HCT116 (cell line): ENCODE results near the gene MOB3C. TPM values are rescaled to one million over a fixed set of nuclear protein-coding genes. Genes with fewer than 3 reads are reported as not detected.
"Not testable (repeated sequence)": the region's sequence is repeated elsewhere in the genome, so short reads cannot be mapped to it uniquely, and the experiment has no call there.

ENCODE experiments used
- ATAC-seq: fragments of 200-7000 bp; cut with Tn5 transposase; 2 replicates; pipeline ENCODE4 v1.9.1; 2020; ENCODE audit warnings: mild to moderate bottlenecking, moderate library complexity
- BruUV-seq: library from RNA; stranded (reverse); fragments of 400-500 nt; replicated peaks from 2 replicates; lab custom pipeline; 2021; lab: Mats Ljungman, UMichigan
- CTCF ChIA-PET: fragments of 300-600 bp; sonication (Branson Sonifier 250); formaldehyde crosslinking; loops from one replicate; lab custom pipeline; 2021; ENCODE audit warnings: antibody characterized with exemption; lab: Charles Lee
- POLR2A ChIA-PET: fragments of 300-600, 350-600 bp; sonication (Branson Sonifier 250); formaldehyde crosslinking; loops from one replicate; lab custom pipeline; 2021; ENCODE audit warnings: antibody characterized with exemption; lab: Charles Lee
- RAD21 ChIA-PET, 2 experiments: fragments of 300-600 bp; sonication (Branson Sonifier 250); formaldehyde crosslinking; loops; one replicate each; lab custom pipeline; 2023; ENCODE audit warnings: low total read pairs in 2 of 2; ENCODE audit not compliant: uncharacterized antibody in 2 of 2, unreplicated experiment in 2 of 2, low non-redundant PET in 1 of 2; lab: Charles Lee
- DNase-seq: peaks from one replicate; pipeline ENCODE4 v3.0.0-alpha.2; 2010; ENCODE audit warnings: low read depth, low spot score
- H2AFZ ChIP-seq: fragments of 200-600 bp; shearing (Covaris generic), sonication (generic); 2 replicates; pipeline ENCODE4 v1.6.1; 2017; ENCODE audit warnings: low read depth, mixed run types, mixed read lengths, antibody characterized with exemption, low read length; ENCODE audit not compliant: poor library complexity, severe bottlenecking
- H3K27ac ChIP-seq: 2 replicates; pipeline ENCODE4 v1.5.1; 2012; ENCODE audit warnings: low read depth, low read length
- H3K27me3 ChIP-seq: fragments of 200-600 bp; sonication (generic); 2 replicates; pipeline ENCODE4 v1.6.1; 2016; ENCODE audit warnings: mixed run types, low read length, mixed read lengths; ENCODE audit not compliant: insufficient read depth
- H3K36me3 ChIP-seq, 2 experiments: fragments of 200-500 bp in 1 of 2; fragments of 200-600 bp in 1 of 2; sonication (Bioruptor generic) in 1 of 2; sonication (generic) in 1 of 2; 2 replicates each; pipeline versions ENCODE4 v1.5.1 to v1.6.1; 2014 to 2016; ENCODE audit warnings: low read length in 2 of 2, inconsistent platforms in 1 of 2, mixed read lengths in 1 of 2, mixed run types in 1 of 2; ENCODE audit not compliant: insufficient read depth in 2 of 2, control insufficient read depth in 1 of 2
- H3K4me1 ChIP-seq, 2 experiments: fragments of 200-600 bp in 1 of 2; sonication (generic) in 1 of 2; 2 replicates each; pipeline versions ENCODE4 v1.5.1 to v1.6.1; 2012 to 2017; ENCODE audit warnings: low read length in 2 of 2, inconsistent platforms in 1 of 2, mild to moderate bottlenecking in 1 of 2, mixed read lengths in 1 of 2, mixed run types in 1 of 2, moderate library complexity in 1 of 2; ENCODE audit not compliant: insufficient read depth in 2 of 2, control insufficient read depth in 1 of 2
- H3K4me2 ChIP-seq: fragments of 200-600 bp; sonication (generic); 2 replicates; pipeline ENCODE4 v1.6.1; 2017; ENCODE audit warnings: mixed run types, low read length, mixed read lengths
- H3K4me3 ChIP-seq, 2 experiments: fragments of 200-600 bp in 1 of 2; sonication (generic) in 1 of 2; replicated peaks in 1 of 2; 2 replicates each; pipeline ENCODE4 v1.5.1; 2011 to 2016; ENCODE audit warnings: low read length in 2 of 2, control low read depth in 1 of 2, low read depth in 1 of 2, mild to moderate bottlenecking in 1 of 2, mixed read lengths in 1 of 2, mixed run types in 1 of 2
- H3K79me2 ChIP-seq: fragments of 200-600 bp; sonication (generic); 2 replicates; pipeline ENCODE4 v1.6.1; 2017; ENCODE audit warnings: mild to moderate bottlenecking, mixed run types, low read length, moderate library complexity, mixed read lengths; ENCODE audit not compliant: insufficient read depth
- H3K9ac ChIP-seq: fragments of 200-600 bp; sonication (generic); 2 replicates; pipeline ENCODE4 v1.6.1; 2016; ENCODE audit warnings: low read length, mixed read lengths
- H3K9me2 ChIP-seq: fragments of 200-600 bp; sonication (generic), shearing (Covaris generic); 2 replicates; pipeline ENCODE4 v1.6.1; 2017; ENCODE audit warnings: mixed run types, mild to moderate bottlenecking, moderate library complexity; ENCODE audit not compliant: insufficient read depth
- H3K9me3 ChIP-seq, 2 experiments: fragments of 200-500 bp in 1 of 2; fragments of 200-600 bp in 1 of 2; sonication (Bioruptor generic) in 1 of 2; sonication (generic) in 1 of 2; 2 replicates each; pipeline ENCODE4 v1.6.1; 2014 to 2017; ENCODE audit warnings: low read length in 2 of 2, mixed read lengths in 2 of 2, inconsistent platforms in 1 of 2, low read depth in 1 of 2, mild to moderate bottlenecking in 1 of 2, mixed run types in 1 of 2, moderate library complexity in 1 of 2; ENCODE audit not compliant: control insufficient read depth in 1 of 2, insufficient read depth in 1 of 2
- H4K20me1 ChIP-seq: fragments of 200-600 bp; sonication (generic), shearing (Covaris generic); 2 replicates; pipeline ENCODE4 v1.6.1; 2017; ENCODE audit warnings: mixed run types, mild to moderate bottlenecking, moderate library complexity; ENCODE audit not compliant: insufficient read depth
- CEBPB ChIP-seq: IDR thresholded peaks from 2 replicates; pipeline ENCODE4 v1.6.1; 2012; ENCODE audit warnings: low read depth
- EZH2phosphoT487 ChIP-seq: fragments of 200-600 bp; IDR thresholded peaks from 2 replicates; pipeline ENCODE4 v1.6.1; 2018; ENCODE audit warnings: antibody characterized with exemption, borderline replicate concordance
- FOSL1 ChIP-seq: IDR thresholded peaks from 2 replicates; pipeline ENCODE4 v1.6.1; 2012; ENCODE audit warnings: low read depth
- MAX ChIP-seq: IDR thresholded peaks from 2 replicates; pipeline ENCODE4 v1.6.1; 2012
- RAD21 ChIP-seq: IDR thresholded peaks from 2 replicates; pipeline ENCODE4 v1.6.1; 2012; ENCODE audit warnings: low read depth, mild to moderate bottlenecking
- SRF ChIP-seq: IDR thresholded peaks from 2 replicates; pipeline ENCODE4 v1.6.1; 2012; ENCODE audit warnings: low read depth
- YY1 ChIP-seq: IDR thresholded peaks from 2 replicates; pipeline ENCODE4 v1.6.1; 2011; ENCODE audit warnings: low read length, low read depth, moderate library complexity, mild to moderate bottlenecking; ENCODE audit not compliant: insufficient replicate concordance; ENCODE audit errors: extremely low read depth
- ZFX ChIP-seq: fragments of 450-650 bp; IDR thresholded peaks from 2 replicates; pipeline ENCODE4 v1.6.1; 2017
- intact Hi-C: fragments of 100-400 bp; cut with micrococcal nuclease; formaldehyde crosslinking; loops from 2 replicates; pipeline ENCODE4 v1.10.0; 2022
- total RNA-seq: library from RNA; stranded (reverse); gene quantifications from one replicate; pipeline ENCODE4 v1.2.1, GENCODE V29; 2021; ENCODE audit not compliant: unreplicated experiment
- TF ChIP-seq, protein P1 (sequence below): IDR thresholded peaks from 2 replicates; pipeline ENCODE4 v1.6.1; 2012
- TF ChIP-seq, protein P2 (sequence below): IDR thresholded peaks from 2 replicates; pipeline ENCODE4 v1.6.1; 2011; ENCODE audit warnings: mild to moderate bottlenecking, low read length, moderate library complexity; ENCODE audit not compliant: insufficient replicate concordance; ENCODE audit errors: extremely low read depth

Gene MOB3C
- total RNA-seq, 1 experiment from 2014 or later = 5.5 TPM

DNA sequence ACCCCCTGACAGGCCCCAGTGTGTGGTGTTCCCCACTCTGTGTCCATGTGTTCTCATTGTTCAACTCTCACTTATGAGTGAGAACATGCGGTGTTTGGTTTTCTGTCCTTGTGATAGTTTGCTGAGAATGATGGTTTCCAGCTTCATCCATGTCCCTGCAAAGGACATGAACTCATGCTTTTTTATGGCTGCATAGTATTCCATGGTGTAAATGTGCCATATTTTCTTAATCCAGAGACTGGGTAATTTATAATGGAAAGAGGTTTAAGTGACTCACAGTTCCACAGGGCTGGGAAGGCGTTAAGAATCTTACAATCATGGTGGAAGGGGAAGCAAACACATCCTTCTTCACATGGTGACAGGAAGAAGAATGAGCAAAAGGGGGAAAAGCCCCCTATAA lies 38.1 kb upstream of the MOB3C start:
- ATAC-seq, H4K20me1 ChIP-seq, RAD21 ChIA-PET, H3K27me3 ChIP-seq, intact Hi-C loops, H3K9ac ChIP-seq, H3K27ac ChIP-seq, H3K9me3 ChIP-seq, CTCF ChIA-PET, H3K9me2 ChIP-seq, DNase-seq, BruUV-seq, H2AFZ ChIP-seq, H3K4me1 ChIP-seq, POLR2A ChIA-PET, H3K79me2 ChIP-seq, H3K4me2 ChIP-seq, H3K4me3 ChIP-seq: not testable (repeated sequence)
- peaks cover 12 to 20% of the 10 kb centered on the region in 2 experiments; a peak in 3 of 4 replicates for H3K36me3 ChIP-seq

GRCh38 chr1:46654012-46654411 lies 37.4 kb upstream of the MOB3C start:
- no peaks in the 10 kb centered on the region for H3K79me2 ChIP-seq
- no peak overlapping the region for H3K9ac ChIP-seq
- intact Hi-C loops = no loop called here
- no peak for ATAC-seq
- no peak overlapping the region for H3K27ac ChIP-seq
- H3K4me3 ChIP-seq = no peak overlapping the region
- no TSS peak for BruUV-seq
- H3K9me3 ChIP-seq = no peaks in the 10 kb centered on the region
- no peaks in the 10 kb centered on the region for H3K27me3 ChIP-seq
- POLR2A ChIA-PET = no interaction called here
- no peak for DNase-seq
- no peaks in the 10 kb centered on the region for H3K4me1 ChIP-seq
- H4K20me1 ChIP-seq = no peaks in the 10 kb centered on the region
- no peak overlapping the region for H3K4me2 ChIP-seq
- CTCF ChIA-PET = no interaction called here
- H2AFZ ChIP-seq = no peak overlapping the region
- RAD21 ChIA-PET = no interaction called here
- TF ChIP-seq MAX = no peak
- H3K9me2 ChIP-seq = no peaks in the 10 kb centered on the region
- peaks cover 14 to 27% of the 10 kb centered on the region in 2 experiments; a peak in 3 of 4 replicates for H3K36me3 ChIP-seq

DNA sequence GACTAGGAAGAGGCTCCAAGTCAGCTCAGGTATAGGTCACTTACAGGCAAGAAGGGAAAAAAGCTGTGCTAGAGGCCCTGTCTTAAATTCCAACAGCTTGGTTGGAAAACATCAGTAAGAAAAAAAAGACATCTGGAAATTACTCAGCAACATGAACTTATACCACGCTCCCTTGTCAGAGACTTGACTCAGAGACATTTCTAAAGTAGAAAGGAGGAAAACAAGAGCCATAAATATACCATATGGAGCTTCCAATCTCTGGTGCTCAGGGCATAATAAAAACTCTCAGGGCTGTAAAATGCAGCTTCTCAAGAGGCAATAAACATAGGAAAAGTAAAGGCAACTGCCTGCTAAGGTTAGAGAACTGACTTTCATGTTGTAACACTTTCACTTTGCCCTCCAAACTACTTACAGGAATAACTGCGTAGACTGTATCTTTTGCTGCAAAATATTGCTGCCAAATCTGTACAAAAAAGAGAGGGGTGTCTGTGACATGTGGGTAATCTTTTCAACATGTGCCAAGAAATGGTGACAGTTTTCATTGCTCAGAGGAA lies 36.9 kb upstream of the MOB3C start:
- Histone ChIP-seq H3K9me2 (no peaks in the 10 kb centered on the region), H2AFZ (no peak overlapping the region), H3K27me3 (no peaks in the 10 kb centered on the region), H3K36me3 (peaks cover 13 to 27% of the 10 kb centered on the region in 2 experiments; a peak in 3 of 4 replicates), H3K9ac (no peak overlapping the region), H4K20me1 (no peaks in the 10 kb centered on the region), H3K4me2 (no peak overlapping the region), H3K4me3 (no peak overlapping the region), H3K4me1 (no peaks in the 10 kb centered on the region), H3K27ac (no peak overlapping the region), H3K9me3 (no peaks in the 10 kb centered on the region), H3K79me2 (no peaks in the 10 kb centered on the region)
- ChIA-PET CTCF (no interaction called here), RAD21 (no interaction called here), POLR2A (no interaction called here)
- no peak for ATAC-seq
- no TSS peak for BruUV-seq
- DNase-seq = no peak
- intact Hi-C loops = no loop called here
- TF ChIP-seq SRF (no peak), FOSL1 (no peak), YY1 (no peak), EZH2phosphoT487 (no peak), CEBPB (no peak), ZFX (no peak), RAD21 (no peak)
- TF ChIP-seq, protein P1, sequence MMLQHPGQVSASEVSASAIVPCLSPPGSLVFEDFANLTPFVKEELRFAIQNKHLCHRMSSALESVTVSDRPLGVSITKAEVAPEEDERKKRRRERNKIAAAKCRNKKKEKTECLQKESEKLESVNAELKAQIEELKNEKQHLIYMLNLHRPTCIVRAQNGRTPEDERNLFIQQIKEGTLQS = no peak
- TF ChIP-seq, protein P2, sequence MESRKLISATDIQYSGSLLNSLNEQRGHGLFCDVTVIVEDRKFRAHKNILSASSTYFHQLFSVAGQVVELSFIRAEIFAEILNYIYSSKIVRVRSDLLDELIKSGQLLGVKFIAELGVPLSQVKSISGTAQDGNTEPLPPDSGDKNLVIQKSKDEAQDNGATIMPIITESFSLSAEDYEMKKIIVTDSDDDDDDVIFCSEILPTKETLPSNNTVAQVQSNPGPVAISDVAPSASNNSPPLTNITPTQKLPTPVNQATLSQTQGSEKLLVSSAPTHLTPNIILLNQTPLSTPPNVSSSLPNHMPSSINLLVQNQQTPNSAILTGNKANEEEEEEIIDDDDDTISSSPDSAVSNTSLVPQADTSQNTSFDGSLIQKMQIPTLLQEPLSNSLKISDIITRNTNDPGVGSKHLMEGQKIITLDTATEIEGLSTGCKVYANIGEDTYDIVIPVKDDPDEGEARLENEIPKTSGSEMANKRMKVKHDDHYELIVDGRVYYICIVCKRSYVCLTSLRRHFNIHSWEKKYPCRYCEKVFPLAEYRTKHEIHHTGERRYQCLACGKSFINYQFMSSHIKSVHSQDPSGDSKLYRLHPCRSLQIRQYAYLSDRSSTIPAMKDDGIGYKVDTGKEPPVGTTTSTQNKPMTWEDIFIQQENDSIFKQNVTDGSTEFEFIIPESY = no peak
